ENCODE measurements around the gene LCT.

The LCT gene

GRCh38 chr2:135744760-135745314, 92.1 kb downstream of the LCT start:
- DNase-seq (ENCODE audit: low read depth in 2 of 3, low spot score in 2 of 3): no peak

DNA sequence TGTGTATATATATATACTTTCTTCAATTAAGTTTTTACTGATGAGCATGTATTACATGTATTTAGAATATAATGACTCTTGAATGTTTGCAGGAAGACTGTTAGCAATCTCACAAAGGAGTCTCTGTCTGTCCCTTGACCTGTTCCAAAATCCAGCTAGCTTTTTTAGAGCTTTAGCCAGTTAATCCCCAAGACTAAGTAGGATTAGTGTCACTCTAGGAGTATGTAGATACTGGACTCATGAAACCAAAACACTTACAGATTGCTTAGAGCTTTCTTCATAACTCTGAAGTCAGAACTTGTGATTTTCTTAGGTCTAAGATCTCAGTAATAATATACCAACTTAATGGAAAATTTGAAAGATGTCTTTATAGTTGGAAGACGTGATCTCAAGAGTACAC, 93.1 kb downstream of the LCT start:
- no peak for DNase-seq (ENCODE audit: low read depth in 2 of 3, low spot score in 2 of 3)

DNA sequence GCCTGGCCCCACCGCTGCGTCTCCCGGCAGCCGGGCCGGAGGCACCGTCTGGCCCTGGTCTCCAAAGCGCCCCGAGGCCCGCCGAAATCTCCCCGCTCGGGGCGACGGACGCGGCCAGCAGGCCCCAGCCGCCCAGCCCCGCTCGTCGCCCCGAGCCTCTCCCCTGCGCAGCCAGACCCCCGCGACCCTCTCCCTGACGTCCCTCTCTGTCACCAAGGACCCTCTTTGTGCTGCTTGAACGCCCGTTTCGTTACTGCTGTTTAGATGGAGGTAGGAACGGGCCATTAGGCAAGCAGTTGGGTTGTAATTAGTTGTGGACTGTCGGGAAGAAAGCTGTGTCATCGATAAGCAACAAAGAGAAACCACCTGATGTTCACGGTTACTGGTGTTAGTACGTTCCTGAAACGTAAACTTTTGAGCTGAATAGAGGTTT, 94.6 kb downstream of the LCT start:
- peak in 2 of 3 experiments; percentile 11 to 26 for DNase-seq (ENCODE audit: low read depth in 2 of 3, low spot score in 2 of 3)

- peak; percentile 75 to 97 (median 86) for DNase-seq (ENCODE audit: low read depth in 2 of 3, low spot score in 2 of 3)
These were observed 95.3 kb downstream of the LCT start, which contains the start of gene UBXN4 for GRCh38 chr2:135741395-135742324. Gene UBXN4 (plus strand): TSS chr2:135741855. CDS start chr2:135741930, 75 bp downstream.

GRCh38 chr2:135741043-135741394, 96.0 kb downstream of the LCT start:
- no peak for DNase-seq (ENCODE audit: low read depth in 2 of 3, low spot score in 2 of 3)

GRCh38 chr2:135740206-135740605, 96.8 kb downstream of the LCT start:
- no peak for DNase-seq (ENCODE audit: low read depth in 2 of 3, low spot score in 2 of 3)

Data from activated CD8-positive, alpha-beta memory T cell treated with anti-CD3 and anti-CD28 coated beads for 48 hours (primary cell).